Keratinocyte (primary cell): ENCODE results near the gene PARD3B. TPM values are rescaled to one million over a fixed set of nuclear protein-coding genes. Genes with fewer than 3 reads are reported as not detected.

Experiments
- DNase-seq: peaks from one replicate; pipeline ENCODE4 v3.0.0-alpha.2; 2011; ENCODE audit warnings: low read depth, missing footprints, low spot score
- FAIRE-seq: peaks from 2 replicates; lab custom pipeline; 2011; peaks lifted over from hg19 to GRCh38; lab: Jason Lieb, UNC
- H2AFZ ChIP-seq: 2 replicates; pipeline ENCODE4 v1.6.0; 2012; ENCODE audit warnings: low read length, control low read depth, inconsistent platforms; ENCODE audit not compliant: control insufficient read depth
- H3K27ac ChIP-seq: 2 replicates; pipeline ENCODE4 v1.5.1; 2011; ENCODE audit warnings: low read length; ENCODE audit not compliant: control insufficient read depth, insufficient read depth
- H3K27me3 ChIP-seq: 3 replicates; pipeline ENCODE4 v1.6.0; 2011; ENCODE audit warnings: low read length; ENCODE audit not compliant: control insufficient read depth, insufficient read depth; ENCODE audit errors: extremely low read depth
- H3K36me3 ChIP-seq, 2 experiments: 2 replicates in 1 of 2; 3 replicates in 1 of 2; pipeline ENCODE4 v1.5.1; 2011; ENCODE audit warnings: low read length in 2 of 2, mild to moderate bottlenecking in 1 of 2; ENCODE audit not compliant: control insufficient read depth in 2 of 2, insufficient read depth in 2 of 2; ENCODE audit errors: extremely low read depth in 1 of 2
- H3K4me1 ChIP-seq: 3 replicates; pipeline ENCODE4 v1.5.1; 2011; ENCODE audit warnings: low read length; ENCODE audit not compliant: control insufficient read depth, insufficient read depth; ENCODE audit errors: extremely low read depth
- H3K4me2 ChIP-seq: 3 replicates; pipeline ENCODE4 v1.6.0; 2011; ENCODE audit warnings: low read depth, low read length; ENCODE audit not compliant: control insufficient read depth, insufficient read depth; ENCODE audit errors: extremely low read depth
- H3K4me3 ChIP-seq, 3 experiments: fragments of 200-600 bp in 1 of 3; sonication (generic) in 1 of 3; 2 replicates in 2 of 3; 3 replicates in 1 of 3; pipeline ENCODE4 v1.5.1; 2011 to 2016; ENCODE audit warnings: low read length in 3 of 3, mild to moderate bottlenecking in 3 of 3, control low read depth in 2 of 3, inconsistent platforms in 1 of 3, low read depth in 1 of 3, mixed read lengths in 1 of 3, mixed run types in 1 of 3, moderate library complexity in 1 of 3; ENCODE audit not compliant: control insufficient read depth in 2 of 3, insufficient read depth in 2 of 3; ENCODE audit errors: extremely low read depth in 1 of 3
- H3K79me2 ChIP-seq: 2 replicates; pipeline ENCODE4 v1.6.0; 2012; ENCODE audit warnings: low read length; ENCODE audit not compliant: control insufficient read depth, insufficient read depth
- H3K9ac ChIP-seq: 3 replicates; pipeline ENCODE4 v1.6.0; 2011; ENCODE audit warnings: low read length; ENCODE audit not compliant: control insufficient read depth, insufficient read depth; ENCODE audit errors: extremely low read depth
- H3K9me1 ChIP-seq: 3 replicates; pipeline ENCODE4 v1.6.0; 2011; ENCODE audit warnings: low read length; ENCODE audit not compliant: control insufficient read depth, insufficient read depth; ENCODE audit errors: extremely low read depth
- H3K9me3 ChIP-seq: 2 replicates; pipeline ENCODE4 v1.5.1; 2012; ENCODE audit warnings: low read depth, low read length; ENCODE audit not compliant: control insufficient read depth
- H4K20me1 ChIP-seq: 3 replicates; pipeline ENCODE4 v1.6.0; 2011; ENCODE audit warnings: low read length; ENCODE audit not compliant: control insufficient read depth, insufficient read depth; ENCODE audit errors: extremely low read depth
- EZH2 ChIP-seq: IDR thresholded peaks from one replicate; pipeline ENCODE4 v1.6.1; 2012; ENCODE audit warnings: inconsistent platforms, mild to moderate bottlenecking, low read length, moderate library complexity
- dilution Hi-C: fragments of 300-500 bp; cut with MboI; formaldehyde crosslinking; loops from one replicate; pipeline ENCODE4 v1.7.0; 2020; ENCODE audit warnings: low sequenced_read_pairs; ENCODE audit not compliant: extremely low pct_ligation_motif_present
- polyA plus RNA-seq, 5 experiments: library from polyadenylated mRNA; depleted of rRNA in 3 of 5; stranded (reverse) in 3 of 5; stranded (forward) in 1 of 5; unstranded in 1 of 5; fragments of >200 nt; gene quantifications; 1 replicate in 1 of 5; 2 replicates in 3 of 5; 3 replicates in 1 of 5; pipeline versions ENCODE4 v1.2.1 to v1.2.3, GENCODE V29; 2011 to 2012; ENCODE audit warnings: missing spikeins in 2 of 5, low read depth in 1 of 5, low replicate concordance in 1 of 5
- TF ChIP-seq, protein P1 (sequence below), 3 experiments: IDR thresholded peaks in 1 of 3; conservative IDR thresholded peaks in 1 of 3; optimal IDR thresholded peaks in 1 of 3; 2 replicates in 2 of 3; 3 replicates in 1 of 3; pipeline versions ENCODE3 to v1.5.1; 2011; ENCODE audit warnings: low read length in 3 of 3, mild to moderate bottlenecking in 3 of 3, moderate library complexity in 2 of 3, control low read depth in 1 of 3, inconsistent platforms in 1 of 3; ENCODE audit not compliant: insufficient read depth in 2 of 3; ENCODE audit errors: extremely low read depth in 1 of 3

Gene PARD3B
- polyA plus RNA-seq, 1 donor (not counting 4 experiments of a cell fraction or from before 2014, with no cell fraction given), result 1.2 TPM

GRCh38 chr2:205451901-205452512 is 906.7 kb downstream of the PARD3B start:
- dilution Hi-C loops, result no loop called here
- Histone ChIP-seq H3K27ac (no peak overlapping the region), H3K79me2 (no peaks in the 10 kb centered on the region), H4K20me1 (no peaks in the 10 kb centered on the region), H3K4me2 (no peak overlapping the region), H3K9me3 (no peaks in the 10 kb centered on the region), H3K9me1 (no peaks in the 10 kb centered on the region), H3K27me3 (no peaks in the 10 kb centered on the region), H3K9ac (no peak overlapping the region), H3K4me3 (no peak overlapping the region), H3K4me1 (no peaks in the 10 kb centered on the region), H2AFZ (no peak overlapping the region), H3K36me3 (no peaks in the 10 kb centered on the region)
- TF ChIP-seq, protein P1, sequence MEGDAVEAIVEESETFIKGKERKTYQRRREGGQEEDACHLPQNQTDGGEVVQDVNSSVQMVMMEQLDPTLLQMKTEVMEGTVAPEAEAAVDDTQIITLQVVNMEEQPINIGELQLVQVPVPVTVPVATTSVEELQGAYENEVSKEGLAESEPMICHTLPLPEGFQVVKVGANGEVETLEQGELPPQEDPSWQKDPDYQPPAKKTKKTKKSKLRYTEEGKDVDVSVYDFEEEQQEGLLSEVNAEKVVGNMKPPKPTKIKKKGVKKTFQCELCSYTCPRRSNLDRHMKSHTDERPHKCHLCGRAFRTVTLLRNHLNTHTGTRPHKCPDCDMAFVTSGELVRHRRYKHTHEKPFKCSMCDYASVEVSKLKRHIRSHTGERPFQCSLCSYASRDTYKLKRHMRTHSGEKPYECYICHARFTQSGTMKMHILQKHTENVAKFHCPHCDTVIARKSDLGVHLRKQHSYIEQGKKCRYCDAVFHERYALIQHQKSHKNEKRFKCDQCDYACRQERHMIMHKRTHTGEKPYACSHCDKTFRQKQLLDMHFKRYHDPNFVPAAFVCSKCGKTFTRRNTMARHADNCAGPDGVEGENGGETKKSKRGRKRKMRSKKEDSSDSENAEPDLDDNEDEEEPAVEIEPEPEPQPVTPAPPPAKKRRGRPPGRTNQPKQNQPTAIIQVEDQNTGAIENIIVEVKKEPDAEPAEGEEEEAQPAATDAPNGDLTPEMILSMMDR (optimal IDR thresholded peaks at IDR 0.05 in 1 of 3, IDR thresholded peaks at IDR 0.05 in 1 of 3, conservative IDR thresholded peaks at IDR 0.05 in 1 of 3; ENCODE audit: extremely low read depth in 1 of 3, insufficient read depth in 2 of 3, low read length in 3 of 3), result no peak
- no peak for TF ChIP-seq EZH2
- FAIRE-seq (no peak), DNase-seq (no peak)

DNA sequence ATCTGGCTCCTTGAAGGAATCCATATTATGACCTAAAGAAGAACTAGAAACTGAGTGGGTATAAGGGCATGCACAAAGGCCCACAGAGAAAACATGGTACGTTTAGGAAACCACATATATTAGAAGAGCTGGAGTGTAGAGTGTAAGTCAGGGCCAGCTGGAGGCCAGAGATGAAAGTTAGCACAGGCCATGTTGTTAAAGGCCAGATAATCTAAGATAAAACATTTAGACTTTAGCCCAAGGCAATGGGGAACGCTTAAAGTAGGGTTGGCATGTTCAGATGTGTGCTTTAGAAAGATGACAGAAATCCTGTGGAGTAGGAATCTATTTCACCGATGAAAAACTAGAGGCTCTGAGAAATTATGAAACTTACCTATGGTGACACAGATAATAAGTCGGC is 907.9 kb downstream of the PARD3B start:
- no peaks in the 10 kb centered on the region for H3K79me2 ChIP-seq

More for the DNA sequence above, 907.9 kb downstream of the PARD3B start:
- Histone ChIP-seq H4K20me1 (no peaks in the 10 kb centered on the region), H3K4me1 (no peaks in the 10 kb centered on the region), H3K9me3 (no peaks in the 10 kb centered on the region), H3K9me1 (no peaks in the 10 kb centered on the region), H3K9ac (no peak overlapping the region), H3K4me3 (no peak overlapping the region), H3K36me3 (no peaks in the 10 kb centered on the region), H3K4me2 (no peak overlapping the region), H3K27me3 (no peaks in the 10 kb centered on the region), H3K27ac (no peak overlapping the region), H2AFZ (no peak overlapping the region)
- dilution Hi-C loops, result no loop called here
- no peak for DNase-seq
- TF ChIP-seq, protein P1 (optimal IDR thresholded peaks at IDR 0.05 in 1 of 3, IDR thresholded peaks at IDR 0.05 in 1 of 3, conservative IDR thresholded peaks at IDR 0.05 in 1 of 3; ENCODE audit: extremely low read depth in 1 of 3, insufficient read depth in 2 of 3, low read length in 3 of 3), result no peak
- no peak for TF ChIP-seq EZH2
- no peak for FAIRE-seq
